ENCODE data around the gene PLEKHA8.

The PLEKHA8 gene

GRCh38 chr7:30171766-30172447, 143.7 kb downstream of the PLEKHA8 start:
- DNase-seq = no peak

DNA sequence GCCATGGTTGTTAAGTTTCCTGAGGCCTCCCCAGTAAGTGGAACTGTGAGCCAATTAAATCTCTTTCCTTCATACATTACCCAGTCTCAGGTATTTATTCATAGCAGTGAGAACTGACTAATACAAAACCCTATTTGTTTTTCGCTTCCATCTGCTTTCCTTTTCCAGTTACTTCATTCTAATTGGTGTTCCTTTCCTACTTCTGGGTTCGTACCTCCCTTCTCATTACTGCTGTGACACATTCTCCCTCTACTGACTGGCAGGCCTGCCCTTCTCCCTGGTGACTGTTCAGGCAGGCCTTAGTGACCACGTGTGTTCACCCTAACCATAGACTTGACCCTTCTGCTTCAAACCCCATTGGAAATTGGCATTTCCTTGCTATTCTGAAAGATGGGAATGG, 144.2 kb downstream of the PLEKHA8 start:
- DNase-seq = no peak

GRCh38 chr7:30173058-30173897, 145.1 kb downstream of the PLEKHA8 start:
- no peak for DNase-seq

DNA sequence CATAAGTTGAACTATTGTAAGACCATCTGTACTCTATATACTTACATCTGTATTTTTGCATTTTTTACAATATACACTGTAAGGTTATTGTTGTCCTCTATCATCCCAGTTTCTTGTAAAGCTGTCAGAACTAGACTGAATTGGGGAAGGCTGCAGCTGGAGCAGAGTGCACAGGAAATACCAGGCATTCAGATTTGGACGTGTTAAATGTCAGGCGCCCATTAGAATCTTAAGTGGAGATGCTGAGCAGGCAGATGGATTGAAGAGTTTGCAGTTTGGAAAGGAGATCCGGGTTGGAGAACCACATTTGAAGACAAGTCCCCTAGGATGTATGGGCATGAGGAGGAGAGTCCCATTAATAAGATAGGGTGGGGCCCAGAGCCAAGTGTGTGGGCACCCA, 147.0 kb downstream of the PLEKHA8 start:
- DNase-seq = no peak

DNA sequence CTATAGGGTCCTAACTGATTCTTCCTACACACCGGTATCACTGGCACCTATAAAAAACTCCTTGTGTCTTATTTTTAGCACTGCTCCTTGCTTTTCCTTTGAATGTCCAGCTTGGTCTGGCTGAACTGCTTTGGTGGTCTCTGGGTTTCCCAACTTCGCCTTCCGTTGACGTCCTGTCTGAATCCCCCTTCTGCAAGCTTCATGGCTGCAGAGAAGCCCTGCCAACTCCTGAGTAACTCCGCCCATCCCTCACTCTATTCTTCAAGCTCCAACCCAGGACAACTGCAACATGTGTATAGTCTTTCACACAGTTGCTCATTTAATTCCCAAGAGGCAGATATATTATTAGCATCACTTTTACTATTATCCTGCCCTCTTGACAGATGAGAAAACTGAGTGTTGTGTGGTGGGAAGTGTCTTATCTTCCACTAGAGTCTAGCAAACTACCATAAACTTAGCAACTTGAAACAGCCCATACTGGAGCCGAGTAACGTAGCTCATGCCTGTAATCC, 147.5 kb downstream of the PLEKHA8 start:
- no peak for DNase-seq

DNA sequence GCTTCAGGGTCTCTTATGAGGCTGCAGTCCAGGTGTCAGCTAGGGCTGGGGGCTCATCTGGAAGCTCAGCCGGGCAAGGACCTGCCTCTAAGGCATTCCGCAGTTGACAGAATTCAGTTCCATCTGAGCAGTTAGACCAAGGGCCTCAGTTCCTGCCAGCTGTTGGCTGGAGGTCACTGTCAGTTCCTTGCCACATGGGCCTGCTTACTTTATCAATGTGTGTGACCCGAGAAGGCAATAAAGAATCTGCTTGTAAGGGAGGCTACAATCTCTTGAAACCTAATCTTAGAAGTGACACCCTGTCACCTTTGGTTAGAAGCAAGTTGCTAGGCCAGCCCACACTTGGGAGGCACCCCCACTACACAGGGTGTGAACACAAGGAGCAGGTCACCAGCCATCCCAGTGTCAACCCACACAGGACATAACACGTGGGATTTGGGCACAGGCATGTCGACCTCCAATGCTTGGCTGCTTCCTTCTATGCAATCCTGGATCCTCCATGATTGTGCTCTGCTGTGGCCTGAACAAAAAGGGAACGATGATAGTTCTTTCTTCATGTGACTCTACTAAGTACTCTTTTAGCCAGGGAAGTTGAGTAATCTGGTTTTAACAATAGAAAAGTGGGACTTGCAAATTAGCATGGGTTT, 148.4 kb downstream of the PLEKHA8 start:
- no peak for DNase-seq

DNA sequence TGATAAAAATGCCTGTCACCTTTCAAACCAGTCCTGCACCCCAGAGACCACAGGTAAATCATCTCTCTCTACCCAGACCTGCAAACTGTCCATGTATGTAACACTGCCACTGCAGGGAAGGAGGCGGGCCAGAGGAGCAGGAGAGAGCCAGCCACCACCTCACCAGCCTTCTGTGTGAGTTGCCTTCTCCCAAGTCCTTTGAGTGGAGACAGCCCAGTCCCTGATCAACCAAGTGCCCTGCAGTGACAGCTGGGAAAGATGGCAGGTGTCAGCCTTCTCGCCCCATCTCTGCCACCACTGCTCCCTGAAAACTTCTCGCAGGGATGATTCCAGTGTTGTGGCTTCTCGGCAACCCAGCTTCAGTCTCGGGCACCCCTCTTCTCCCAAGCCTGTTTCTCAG, 149.0 kb downstream of the PLEKHA8 start:
- no peak for DNase-seq

- no peak for DNase-seq
These were observed 149.8 kb downstream of the PLEKHA8 start for GRCh38 chr7:30177965-30178364.

DNA sequence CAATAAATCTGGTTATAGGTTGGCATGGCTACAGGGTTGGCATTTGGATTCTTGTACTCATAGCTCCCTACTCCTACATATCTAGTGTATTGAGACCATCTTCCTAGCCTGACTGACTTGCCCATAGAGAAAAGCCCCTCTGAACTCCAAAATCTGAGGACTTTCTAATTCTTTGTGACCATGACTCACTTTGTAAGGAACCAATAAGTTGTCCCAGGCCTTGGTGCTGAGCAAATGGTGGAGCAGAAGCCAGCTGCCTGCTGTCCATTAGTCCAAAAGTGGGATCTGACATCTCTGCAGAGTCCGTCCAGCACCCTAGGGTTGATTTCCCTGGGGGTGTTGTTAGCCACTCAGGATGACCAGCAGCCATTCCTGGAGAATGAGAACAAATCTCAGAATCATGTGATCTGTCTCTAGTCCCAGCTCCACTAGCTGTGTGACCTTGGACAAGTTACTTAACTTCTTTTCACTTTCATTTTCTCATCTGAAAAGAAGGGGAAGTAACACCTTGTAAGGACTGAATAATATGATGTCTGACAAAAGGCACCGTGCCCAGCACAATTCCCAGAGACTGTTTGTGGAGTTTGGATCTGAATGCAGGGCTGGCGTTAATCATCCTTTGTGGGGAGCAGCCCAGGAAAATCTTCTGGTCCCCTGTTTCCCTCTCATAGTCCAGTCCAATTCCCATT, 150.7 kb downstream of the PLEKHA8 start:
- DNase-seq = no peak

Measured in activated effector memory CD4-positive, alpha-beta T cell treated with anti-CD3 and anti-CD28 coated beads, Interleukin-2, amount 50 U/mL, for 16 hours (primary cell).